Middle frontal gyrus (tissue), 1 donor: ENCODE measurements around the gene OR11G2.
"Not testable (repeated sequence)": the region's sequence is repeated elsewhere in the genome, so short reads cannot be mapped to it uniquely, and the experiment has no call there.

Source experiments
- DNase-seq: peaks from one replicate; pipeline ENCODE4 v3.0.0-alpha.2; 2015; ENCODE audit warnings: low spot score; ENCODE audit errors: extremely low spot score

OR11G2 gene, protein sequence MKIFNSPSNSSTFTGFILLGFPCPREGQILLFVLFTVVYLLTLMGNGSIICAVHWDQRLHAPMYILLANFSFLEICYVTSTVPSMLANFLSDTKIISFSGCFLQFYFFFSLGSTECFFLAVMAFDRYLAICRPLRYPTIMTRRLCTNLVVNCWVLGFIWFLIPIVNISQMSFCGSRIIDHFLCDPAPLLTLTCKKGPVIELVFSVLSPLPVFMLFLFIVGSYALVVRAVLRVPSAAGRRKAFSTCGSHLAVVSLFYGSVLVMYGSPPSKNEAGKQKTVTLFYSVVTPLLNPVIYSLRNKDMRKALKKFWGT

DNA sequence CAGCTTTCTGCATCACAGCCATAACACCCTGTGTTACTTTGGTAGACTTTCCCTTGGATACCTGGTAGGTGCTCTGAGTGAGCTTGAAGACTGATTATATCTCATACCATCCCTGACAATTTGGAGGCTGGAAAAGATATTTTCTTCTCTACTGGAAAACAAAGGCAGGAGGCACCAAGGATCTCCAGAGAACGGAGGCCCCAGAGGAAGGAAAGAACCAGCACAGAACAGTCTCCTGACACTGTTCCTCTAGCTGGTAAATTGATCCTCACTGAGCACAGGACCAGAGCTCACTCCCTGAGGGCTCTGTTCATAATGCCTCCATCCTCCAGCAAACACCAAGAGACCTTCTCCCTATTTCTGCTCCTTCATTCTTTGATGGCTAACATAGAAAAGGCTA lies at the start of gene OR11G2:
Gene OR11G2 (plus strand): TSS at position 301 of the 400 bp plus-strand sequence. CDS start 6,542 bp downstream, outside the sequence.
- no peak for DNase-seq

DNA sequence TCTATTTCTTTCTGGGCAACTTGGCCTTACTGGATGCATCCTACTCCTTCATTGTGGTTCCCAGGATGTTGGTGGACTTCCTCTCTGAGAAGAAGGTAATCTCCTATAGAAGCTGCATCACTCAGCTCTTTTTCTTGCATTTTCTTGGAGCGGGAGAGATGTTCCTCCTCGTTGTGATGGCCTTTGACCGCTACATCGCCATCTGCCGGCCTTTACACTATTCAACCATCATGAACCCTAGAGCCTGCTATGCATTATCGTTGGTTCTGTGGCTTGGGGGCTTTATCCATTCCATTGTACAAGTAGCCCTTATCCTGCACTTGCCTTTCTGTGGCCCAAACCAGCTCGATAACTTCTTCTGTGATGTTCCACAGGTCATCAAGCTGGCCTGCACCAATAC lies 46.8 kb upstream of the OR11G2 start:
- DNase-seq = no peak

DNA sequence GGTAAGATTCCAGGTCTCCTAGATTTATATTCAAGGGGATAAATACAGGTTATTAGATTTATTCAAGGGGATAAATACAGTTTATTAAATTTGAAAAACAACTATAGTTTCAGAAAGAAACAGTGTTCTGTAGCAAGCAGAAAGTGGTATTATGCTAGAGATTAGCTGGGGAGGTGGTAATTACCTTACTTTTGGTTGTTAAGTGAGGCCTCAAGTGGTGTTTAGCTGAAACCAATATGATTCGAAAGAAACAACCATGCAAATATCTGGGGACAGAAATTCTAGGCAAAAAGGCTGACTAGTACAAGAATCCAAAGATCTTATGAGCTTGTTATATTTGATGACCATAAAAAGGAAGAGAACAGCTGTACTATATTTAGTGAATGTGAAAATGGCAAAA lies 45.9 kb upstream of the OR11G2 start:
- DNase-seq = no peak

DNA sequence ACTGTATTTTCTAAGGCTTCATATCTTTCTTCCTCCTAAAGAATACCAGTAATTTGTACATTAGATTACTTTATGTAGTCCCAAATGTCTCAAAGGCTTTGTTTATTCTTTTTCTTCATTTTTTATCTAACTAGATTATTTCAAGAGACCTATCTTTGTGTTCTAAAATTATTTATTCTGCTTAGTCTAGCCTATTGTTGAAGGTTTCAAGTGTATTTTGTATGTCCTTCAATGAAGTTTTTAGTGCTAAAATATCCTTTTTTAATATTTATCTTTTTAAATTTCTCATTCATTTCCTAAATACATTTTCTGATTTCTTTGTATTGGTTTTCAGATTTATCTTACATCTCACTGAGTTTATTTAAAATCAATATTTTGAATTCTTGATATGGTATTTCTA lies 26.2 kb upstream of the OR11G2 start:
- DNase-seq = no peak

DNA sequence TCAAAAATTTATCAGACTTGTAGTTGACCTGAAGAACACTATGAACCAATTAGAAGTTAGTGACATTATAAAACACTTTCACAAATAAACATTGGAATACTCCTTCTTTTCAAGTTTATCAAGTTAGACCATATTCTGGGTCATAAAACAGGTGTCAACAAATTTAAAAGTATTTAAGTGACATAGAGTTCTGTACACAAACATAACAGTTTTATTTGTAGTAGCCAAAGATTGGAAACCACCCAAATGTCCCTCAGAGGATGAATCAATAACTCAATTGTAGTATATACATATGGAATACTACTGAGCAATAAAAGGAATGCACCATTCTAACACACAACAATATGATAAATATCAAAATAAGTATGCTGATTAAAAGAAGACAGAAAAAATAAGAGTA lies 23.6 kb upstream of the OR11G2 start:
- DNase-seq = no peak

DNA sequence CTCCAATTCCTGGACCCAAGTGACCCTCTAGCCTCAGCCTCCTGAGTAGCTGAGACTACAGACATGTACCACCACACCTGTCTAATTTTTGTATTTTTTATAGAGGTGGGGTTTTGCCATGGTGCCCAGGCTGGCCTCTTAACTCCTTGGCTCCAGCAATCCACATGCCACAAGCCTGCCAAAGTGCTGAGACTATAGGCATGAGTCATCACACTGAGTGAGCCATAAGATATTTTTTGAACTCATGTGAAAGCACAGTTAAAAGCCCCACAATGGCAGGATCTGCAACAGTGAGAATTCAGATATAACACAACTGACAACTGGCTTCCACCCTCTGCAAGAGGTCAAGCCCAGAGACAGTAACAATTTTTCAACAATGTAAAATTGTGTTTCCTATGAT lies 20.8 kb upstream of the OR11G2 start:
- not testable (repeated sequence) for DNase-seq

DNA sequence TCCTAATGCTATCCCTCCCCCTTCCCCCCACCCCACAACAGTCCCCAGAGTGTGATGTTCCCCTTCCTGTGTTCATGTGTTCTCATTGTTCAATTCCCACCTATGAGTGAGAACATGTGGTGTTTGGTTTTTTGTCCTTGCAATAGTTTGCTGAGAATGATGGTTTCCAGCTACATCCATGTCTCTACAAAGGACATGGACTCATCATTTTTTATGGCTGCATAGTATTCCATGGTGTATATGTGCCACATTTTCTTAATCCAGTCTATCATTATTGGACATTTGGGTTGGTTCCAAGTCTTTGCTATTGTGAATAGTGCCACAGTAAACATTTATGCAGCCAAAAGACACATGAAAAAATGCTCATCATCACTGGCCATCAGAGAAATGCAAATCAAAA lies 16.5 kb upstream of the OR11G2 start:
- DNase-seq = not testable (repeated sequence)

DNA sequence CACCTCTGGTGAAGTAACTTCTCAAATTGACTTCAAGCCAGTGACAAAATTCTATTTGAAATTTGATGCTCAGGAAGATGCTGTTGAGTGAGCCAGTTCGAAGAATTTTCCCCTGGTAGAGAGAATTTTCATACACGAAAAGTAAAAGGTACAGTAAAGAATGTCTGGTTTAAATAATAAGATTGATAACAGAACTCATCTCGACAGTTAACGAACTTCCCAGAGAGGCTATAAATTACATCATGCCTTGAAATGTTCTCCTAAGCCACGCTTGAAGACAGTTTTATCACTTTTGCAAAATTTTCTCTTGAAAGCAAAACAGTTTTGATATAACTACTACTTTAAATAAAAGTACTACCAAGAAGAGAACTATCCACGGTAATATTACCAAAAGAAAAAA lies 14.4 kb upstream of the OR11G2 start:
- no peak for DNase-seq

DNA sequence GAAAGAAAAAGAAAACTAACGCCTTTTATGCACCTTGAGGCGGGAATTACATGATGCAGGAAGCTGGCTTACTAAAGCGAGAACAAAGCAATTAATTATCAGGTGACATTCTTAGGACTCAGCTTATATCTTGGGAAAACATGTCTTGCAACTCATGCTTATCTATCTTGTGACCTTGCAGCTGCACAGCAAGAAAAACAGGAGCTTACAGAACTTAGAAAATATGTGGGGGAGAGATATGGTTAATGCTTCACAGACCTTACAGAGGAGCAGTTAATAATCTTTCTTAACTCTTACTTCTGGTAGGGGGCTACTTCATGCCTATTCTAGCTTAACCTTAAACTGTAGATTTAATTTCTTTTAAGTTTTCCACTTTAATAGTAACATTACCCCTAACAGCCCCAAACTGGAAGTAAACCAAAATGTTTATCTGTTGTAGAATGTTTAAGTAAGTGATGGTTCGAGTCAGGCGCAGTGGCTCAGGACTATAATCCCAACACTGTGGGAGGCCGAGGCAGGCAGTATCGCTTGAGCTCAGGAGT lies 13.2 kb upstream of the OR11G2 start:
- DNase-seq = no peak

DNA sequence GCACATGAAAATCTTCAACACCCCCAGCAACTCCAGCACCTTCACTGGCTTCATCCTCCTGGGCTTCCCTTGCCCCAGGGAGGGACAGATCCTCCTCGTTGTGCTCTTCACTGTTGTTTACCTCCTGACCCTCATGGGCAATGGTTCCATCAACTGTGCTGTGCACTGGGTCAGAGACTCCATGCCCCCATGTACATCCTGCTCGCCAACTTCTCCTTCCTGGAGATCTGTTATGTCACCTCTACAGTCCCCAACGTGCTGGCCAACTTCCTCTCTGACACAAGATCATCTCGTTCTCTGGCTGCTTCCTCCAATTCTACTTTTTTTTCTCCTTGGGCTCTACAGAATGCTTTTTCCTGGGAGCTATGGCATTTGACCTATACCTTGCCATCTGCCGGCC lies 11.5 kb upstream of the OR11G2 start:
- no peak for DNase-seq

DNA sequence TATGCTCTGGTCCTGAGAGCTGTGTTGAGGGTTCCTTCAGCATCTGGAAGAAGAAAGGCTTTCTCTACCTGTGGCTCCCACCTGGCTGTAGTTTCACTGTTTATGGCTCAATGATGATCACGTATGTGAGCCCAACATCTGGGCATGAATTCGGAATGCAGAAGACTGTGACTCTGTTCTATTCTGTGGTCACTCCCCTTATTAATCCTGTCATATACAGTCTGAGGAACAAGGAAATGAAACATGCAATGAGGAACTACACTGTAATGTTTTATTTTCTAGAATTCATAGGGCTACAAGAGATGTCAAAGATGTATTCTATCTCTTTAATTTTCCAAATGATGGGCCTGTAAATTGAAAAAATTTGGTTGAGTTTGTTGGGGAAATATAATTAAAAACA lies 10.8 kb upstream of the OR11G2 start:
- no peak for DNase-seq

DNA sequence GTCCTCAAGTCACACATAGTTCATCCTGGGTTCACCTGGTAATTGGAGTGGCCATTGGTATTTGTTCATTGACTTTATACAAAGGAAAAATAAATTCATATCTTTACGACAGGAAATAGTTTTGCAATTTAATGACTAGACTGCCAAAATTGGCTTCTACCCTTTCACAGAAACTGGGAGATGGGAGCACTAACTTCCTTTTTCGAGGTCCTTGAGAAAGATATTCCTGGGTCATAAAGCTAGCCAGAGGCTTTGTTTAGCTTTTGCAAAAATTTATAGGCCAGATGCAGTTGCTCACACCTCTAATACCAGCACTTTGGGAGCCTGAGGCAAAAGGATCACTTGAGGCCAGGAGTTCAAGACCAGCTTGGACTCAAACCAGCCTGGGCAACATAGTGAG lies 10.2 kb upstream of the OR11G2 start:
- no peak for DNase-seq

DNA sequence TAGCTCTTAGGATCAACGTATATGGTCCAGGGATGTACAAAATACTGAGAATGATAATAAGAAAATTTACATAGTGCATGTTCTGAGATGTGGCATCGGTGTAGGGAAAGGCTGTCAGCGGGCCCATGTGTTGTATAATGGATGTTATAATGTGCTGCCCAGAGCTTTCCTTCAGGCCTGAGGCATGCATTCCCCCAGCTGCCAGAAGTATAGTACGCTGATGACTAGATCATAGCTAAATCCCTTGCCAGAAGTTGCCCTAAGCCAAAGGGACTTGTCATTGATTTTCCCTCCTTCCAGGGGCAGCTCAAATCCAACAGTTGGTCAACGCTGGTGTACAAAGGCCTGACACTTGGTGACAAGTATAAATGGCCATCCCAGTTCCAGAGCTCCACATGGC lies 6.5 kb upstream of the OR11G2 start:
- no peak for DNase-seq

DNA sequence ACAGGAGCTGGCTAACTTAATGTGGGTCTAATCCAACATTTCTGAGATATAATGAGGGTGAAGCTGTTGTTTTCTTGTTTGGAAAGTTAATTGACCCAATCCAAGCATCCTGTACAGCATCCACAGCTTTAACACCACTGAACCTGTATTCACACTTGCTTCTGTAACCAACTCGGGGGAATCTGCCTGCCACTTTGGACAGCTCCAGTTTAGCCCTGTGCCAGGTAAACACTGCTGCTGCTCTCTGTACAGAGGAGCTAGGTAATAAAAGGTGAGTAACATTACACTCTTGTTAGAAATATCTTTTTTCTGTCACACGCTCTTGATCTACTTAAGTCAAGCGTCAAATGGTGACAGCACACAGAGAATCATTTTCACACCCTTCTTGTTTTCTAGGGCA lies 700 bp downstream of the OR11G2 start:
- no peak for DNase-seq

DNA sequence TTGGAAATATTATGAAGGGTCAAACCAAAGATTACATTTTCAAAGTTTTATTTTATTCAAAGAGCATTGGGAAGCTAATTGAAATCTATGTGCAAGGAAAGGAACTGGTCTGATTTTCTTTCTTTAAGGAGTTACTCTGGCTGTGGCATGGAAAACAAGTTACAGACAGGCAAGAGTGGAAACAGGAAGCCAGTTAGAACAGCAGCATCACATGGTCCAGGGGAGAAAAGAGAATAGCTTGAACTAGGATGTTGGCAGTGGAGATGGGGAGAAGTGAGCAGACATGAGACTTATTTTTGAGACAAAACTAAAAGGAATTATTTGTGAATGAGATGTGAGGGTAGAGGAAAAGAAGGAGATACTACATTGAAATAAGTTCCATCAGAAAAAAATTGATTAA lies 3.4 kb downstream of the OR11G2 start:
- no peak for DNase-seq

DNA sequence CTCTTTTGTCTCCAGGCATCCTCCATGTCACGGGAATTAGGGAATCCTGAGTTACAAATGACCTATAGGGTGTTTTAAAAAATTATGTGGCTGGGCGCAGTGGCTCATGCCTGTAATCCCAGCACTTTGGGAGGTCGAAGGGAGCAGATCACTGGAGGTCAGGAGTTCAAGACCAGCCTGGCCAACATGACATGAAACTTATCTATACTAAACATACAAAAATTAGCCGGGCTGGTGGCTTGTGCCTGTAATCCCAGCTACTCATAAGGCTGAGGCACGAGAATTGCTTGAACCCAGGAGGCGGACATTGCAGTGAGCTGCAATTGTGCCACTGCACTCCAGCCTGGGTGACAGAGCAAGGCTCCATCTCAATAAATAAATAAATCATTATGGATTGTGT lies 4.5 kb downstream of the OR11G2 start:
- not testable (repeated sequence) for DNase-seq

DNA sequence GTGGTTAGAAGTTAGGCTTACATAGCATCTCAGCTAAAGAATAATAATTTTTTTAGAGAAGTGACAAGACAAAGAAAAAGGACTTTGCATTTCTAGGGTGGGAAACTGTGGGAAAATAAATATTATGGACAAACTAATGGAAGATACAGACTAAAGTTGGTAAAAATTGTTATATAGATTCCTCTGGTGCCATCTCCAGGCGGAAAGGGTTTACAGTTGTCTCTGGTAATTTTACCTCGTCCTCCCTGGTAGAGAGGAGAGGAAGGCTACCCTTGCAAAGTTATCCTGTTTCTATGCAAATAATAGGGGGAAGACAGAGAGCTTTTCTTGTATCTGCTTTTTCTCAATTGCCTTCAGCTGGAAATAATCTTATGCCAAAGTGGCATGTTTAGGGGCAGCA lies 5.2 kb downstream of the OR11G2 start:
- DNase-seq = no peak

DNA sequence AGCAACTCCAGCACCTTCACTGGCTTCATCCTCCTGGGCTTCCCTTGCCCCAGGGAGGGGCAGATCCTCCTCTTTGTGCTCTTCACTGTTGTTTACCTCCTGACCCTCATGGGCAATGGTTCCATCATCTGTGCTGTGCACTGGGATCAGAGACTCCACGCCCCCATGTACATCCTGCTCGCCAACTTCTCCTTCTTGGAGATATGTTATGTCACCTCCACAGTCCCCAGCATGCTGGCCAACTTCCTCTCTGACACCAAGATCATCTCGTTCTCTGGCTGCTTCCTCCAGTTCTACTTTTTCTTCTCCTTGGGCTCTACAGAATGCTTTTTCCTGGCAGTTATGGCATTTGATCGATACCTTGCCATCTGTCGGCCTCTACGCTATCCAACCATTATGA lies 6.8 kb downstream of the OR11G2 start:
- no peak for DNase-seq

DNA sequence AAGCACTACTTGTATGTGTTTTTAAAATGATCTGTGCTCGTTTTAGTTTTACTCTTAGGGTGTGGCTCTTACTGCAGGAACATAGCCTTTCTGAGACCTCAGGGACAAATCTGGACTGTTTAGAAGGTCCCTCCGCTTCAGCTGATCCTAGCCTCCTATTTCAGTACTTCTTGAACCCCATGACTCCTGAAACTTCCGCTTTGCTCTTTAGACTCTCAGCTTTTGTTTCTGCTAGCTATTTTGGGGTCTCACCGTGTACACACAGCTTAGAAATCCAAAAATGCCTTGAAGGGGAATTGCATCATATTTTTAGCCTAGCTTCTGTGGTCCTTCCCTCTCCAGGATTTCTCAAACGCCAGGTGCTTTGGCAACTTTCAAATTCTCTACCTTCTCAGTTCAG lies 8.3 kb downstream of the OR11G2 start:
- no peak for DNase-seq

DNA sequence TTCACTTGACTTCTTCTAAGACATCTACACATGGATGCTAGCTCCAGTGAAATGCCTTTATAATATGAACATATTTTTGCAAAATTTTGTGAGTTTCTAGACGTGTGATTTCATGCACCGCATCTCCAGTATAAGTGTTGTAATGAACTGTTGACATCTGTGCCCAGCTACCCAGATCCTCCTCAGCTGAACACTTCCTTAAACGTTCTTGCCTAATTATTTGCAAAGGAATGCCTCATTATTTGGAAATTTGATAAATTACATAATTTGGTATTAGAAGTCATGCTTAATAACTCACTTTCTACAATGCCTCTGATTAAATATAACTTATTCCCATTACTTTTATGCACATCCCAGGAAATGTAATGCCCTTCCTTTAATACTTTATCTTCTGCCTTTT lies 14.0 kb downstream of the OR11G2 start:
- DNase-seq = no peak

DNA sequence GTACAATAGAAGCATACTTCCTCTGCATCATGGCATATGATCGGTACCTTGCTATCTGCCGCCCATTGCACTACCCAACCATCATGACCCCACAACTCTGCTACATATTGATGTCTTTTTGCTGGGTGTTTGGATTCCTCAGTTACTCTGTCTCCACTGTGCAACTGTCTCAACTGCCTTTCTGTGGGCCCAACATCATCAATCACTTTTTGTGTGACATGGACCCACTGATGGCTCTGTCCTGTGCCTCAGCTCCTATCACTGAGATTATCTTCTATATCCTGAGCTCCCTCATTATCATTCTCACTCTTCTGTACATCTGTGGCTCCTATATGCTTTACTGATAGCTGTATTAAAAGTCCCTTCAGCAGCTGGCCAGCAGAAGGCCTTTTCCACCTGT lies 18.9 kb downstream of the OR11G2 start:
- DNase-seq = no peak

DNA sequence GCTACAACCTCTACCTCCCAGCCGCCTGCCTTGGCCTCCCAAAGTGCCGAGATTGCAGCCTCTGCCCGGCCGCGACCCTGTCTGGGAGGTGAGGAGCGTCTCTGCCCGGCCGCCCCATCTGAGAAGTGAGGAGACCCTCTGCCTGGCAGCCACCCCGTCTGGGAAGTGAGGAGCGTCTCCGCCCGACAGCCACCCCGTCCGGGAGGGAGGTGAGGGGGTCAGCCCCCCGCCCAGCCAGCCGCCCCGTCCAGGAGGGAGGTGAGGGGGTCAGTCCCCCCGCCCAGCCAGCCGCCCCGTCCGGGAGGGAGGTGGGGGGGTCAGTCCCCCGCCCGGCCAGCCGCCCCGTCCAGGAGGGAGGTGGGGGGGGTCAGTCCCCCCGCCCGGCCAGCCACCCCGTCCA lies 21.7 kb downstream of the OR11G2 start:
- DNase-seq = not testable (repeated sequence)

DNA sequence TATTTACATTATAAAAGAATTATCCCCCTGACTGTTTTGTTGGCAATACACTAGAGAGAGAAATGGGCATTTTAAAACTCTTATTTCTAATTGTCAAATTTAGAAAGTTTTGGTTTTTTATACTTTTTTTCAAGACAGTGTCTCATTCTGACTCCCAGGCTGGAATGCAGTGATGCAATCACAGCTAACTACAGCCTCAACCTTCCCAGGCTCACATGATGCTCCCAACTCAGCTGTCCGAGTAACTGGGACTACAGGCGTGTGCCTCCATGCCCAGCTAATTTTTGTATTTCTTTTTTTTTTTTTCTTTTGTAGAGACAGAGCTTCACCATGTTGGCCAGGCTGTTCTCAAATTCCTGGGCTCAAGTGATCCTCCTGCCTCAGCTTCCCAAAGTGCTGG lies 24.5 kb downstream of the OR11G2 start:
- no peak for DNase-seq

DNA sequence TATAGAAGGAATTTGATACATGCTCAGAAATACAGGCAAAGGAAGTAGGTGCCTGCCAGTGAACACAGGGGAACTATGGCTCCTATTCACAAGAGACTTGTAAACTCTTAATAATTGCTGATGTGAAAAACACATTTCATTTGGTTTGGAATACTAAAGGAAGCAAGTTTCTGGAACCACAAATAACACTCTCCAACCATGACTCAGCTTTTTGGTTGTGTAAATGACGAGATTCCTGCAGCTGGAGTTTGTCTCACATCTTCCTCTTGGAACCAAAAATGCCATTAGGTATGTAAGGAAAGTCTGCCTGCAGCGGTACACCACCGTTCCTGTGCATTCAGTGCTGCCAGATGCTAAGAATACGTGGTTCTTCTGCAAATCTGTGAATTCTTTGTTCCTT lies 28.3 kb downstream of the OR11G2 start:
- no peak for DNase-seq
